GM19025 (cell line): ENCODE results near the gene COL25A1.

Source experiments
- ATAC-seq: cut with Tn5 transposase; IDR thresholded peaks from one replicate; pipeline ENCODE4 v1.9.1; 2021; ENCODE audit warnings: mild to moderate bottlenecking, low read depth, moderate library complexity; ENCODE audit not compliant: unreplicated experiment

Gene COL25A1

GRCh38 chr4:109302361-109303139 lies at the start of gene COL25A1:
Gene COL25A1 (minus strand): TSS chr4:109302658.
- ATAC-seq = no peak

DNA sequence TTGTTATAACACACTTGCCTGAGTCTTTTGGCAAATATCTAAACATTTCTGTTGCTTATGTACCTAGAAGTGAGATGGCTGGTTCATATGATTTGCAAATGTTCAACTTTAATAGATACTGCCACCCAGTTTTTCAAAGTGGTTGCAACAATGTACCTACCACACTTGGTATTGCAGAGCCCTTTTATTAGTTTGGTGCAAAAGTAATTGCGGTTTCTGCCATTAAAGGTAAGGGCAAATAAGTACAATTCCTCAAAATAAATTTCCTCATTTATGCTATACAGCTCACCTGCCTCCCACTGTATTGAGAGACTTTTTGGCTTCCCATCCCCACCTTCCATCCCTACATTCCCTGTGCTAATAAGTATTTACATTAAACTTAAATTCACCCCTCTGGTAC lies 47.7 kb upstream of the COL25A1 start:
- ATAC-seq = no peak

GRCh38 chr4:109334129-109335105 lies 32.0 kb upstream of the COL25A1 start:
- no peak for ATAC-seq

GRCh38 chr4:109332926-109333464 lies 30.5 kb upstream of the COL25A1 start:
- no peak for ATAC-seq

GRCh38 chr4:109327641-109328040 lies 25.2 kb upstream of the COL25A1 start:
- ATAC-seq = no peak

GRCh38 chr4:109325698-109326097 lies 23.2 kb upstream of the COL25A1 start:
- no peak for ATAC-seq

- no peak for ATAC-seq
These were observed 20.9 kb upstream of the COL25A1 start for GRCh38 chr4:109323348-109323747.

DNA sequence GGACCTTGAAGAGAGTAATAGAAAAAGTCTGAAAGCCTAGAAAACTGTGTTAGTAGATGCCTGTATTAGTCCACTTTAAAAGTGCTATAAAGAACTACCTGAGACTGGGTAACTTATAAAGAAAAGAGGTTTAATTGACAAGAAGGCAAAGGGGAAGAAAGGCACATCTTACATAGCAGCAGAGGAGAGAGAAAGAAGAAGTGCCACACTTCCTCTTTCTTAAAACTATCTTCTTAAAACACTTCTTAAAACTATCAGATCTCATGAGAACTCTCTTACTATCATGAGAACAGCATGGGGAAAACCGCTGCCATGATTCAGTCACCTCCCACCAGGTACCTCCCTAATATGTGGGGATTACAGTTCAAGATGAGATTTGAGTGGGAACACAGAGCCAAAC lies 18.8 kb upstream of the COL25A1 start:
- no peak for ATAC-seq

GRCh38 chr4:109319684-109320083 lies 17.2 kb upstream of the COL25A1 start:
- no peak for ATAC-seq

DNA sequence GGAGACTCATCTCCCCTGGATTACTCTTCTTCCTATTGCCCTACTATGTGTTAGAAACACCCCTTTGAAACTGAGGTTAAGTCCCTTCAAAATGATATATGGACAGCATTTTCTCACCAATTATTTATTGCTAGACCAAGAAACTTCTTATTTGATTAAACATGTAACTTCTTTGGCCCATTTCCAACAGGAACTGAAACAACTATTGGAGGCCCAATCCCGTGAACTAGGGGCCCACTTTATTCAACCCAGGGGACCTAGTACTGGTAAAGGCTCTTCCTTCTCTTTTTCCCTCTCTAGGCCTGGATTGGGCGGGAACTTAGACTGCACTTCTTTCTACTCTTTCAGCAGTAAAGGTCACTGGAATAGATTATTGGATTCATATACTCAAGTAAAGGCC lies 16.7 kb upstream of the COL25A1 start:
- no peak for ATAC-seq

DNA sequence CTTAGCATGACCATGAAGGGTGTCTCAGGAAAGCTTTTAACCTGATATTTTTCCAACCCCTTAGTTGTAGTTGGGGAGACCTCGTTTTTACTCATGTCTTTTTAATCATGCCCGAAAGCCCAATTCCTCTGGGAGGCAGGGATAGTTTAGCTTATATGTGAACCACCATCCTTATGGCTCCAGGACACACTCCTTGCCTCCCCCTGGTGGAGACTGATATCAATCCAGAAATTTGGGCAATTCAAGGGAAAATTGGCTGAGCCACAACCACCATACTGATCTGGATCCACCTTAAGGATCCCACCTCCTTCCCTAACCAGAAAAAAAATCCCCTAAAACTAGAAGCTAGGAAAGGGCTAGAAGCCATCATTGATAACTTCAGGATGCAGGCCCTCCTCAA lies 13.4 kb upstream of the COL25A1 start:
- ATAC-seq = no peak

- no peak for ATAC-seq
These were observed 12.9 kb upstream of the COL25A1 start for GRCh38 chr4:109315341-109315740.

DNA sequence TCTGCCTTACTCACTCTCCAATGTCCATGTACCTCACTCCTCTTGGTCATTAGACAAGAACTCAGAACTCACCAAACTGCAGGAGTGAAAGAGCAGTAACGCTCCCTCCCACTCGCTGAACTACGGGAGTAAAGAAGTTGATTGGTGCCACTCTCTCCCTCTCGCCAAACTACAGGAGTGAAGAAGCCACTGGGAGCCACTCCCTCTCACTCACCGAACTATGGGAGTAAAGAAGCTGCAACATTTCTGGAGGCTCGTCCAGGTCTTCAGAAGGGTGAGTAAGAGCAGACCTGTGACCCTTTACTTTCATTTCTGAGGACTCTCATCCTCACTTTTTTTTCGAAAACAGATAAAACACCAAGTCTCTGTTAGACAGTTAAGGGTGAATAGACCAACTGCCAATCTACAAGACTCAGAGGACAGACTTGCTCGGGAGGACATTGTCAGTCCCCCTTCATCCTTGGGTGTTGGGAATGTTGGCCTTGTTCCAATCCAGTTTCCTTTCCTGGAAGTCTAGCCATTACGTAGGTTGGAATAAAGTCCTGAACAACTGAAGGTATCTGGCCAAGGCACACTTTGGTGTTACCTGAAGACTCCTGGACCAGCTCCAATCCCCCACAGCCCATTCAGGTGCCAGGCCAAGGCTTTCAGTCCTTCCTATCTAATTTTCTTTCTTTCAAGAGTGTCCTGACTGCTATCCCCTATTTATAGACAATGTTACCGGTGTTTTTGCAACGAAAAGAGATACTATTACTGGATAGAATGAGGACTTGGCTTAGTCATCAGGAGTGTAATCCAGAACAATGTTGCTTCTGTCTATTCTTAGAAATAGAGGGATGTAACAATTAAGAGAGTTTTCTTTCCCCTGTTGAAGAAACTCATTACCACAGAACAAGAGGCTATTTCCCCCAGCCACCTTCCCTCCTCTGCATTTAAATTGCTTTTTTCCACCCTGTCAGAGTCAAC lies 11.0 kb upstream of the COL25A1 start:
- no peak for ATAC-seq

- no peak for ATAC-seq
These were observed 660 bp upstream of the COL25A1 start for GRCh38 chr4:109303140-109303496.

DNA sequence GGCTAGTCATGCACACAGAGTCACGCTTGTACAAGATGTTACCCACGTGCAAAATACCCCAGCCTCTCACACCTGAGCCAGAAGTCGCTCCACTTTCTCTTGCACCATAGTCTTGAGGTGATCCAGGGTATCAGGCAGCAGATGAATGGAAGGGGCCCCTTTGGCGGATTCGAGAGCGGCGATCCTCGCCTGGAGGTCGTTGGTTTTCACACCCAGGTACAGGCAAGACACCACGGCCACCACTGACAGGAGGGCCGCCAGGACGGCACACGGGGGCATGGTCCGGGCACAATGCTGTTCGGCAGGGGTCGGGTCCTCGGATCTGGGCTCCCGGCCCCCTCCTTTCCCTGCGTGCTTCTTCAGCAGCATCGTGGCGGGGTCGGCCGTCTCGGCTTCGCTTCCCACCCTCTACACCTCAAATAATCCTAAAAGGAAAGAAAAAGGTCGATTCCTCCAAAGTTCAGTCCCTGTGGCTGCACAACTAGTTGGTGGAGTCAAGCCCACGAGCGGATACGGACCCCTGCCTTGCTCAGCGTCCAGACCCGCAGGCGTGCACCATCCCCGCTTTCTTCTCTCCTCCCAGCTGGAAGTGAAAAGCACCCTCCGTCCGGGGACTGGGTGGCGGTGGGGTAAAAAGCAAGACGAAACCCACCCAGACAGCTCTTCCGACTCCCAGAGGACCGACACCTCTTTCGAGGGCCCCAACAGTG lies 652 bp downstream of the COL25A1 start:
- ATAC-seq = no peak

DNA sequence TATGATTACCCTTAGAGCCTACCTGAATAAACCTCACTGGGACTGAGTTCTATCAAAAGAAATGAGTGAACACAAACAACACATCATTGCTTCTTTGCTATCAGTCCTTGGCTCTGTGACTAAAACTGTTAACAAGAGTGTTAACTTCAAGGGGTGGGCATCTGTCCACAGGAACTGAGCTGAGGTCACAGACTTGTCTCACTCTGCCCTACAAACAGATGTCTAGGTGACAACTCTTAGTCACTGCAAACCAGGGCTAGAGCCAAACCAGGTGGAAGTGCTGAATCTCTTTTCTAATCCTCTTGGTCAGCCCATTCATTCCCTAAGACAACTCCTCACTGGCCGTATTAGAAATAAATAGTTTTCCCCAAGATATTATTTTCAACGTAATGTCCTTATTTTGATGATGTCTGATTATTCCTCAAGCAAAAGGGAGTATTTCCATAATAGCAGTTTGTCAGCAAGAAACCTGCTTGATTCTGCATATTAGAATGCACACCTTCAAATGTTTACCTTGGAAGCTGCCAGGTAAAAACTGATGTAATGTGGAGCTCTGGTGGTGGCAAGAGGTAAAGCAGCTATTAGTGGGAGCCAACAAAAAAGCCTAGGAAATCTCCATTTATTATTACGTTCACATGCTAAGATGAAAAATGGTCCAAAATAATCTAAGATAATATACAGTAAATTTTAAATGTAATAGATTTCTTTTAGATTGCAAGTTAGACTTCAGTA lies 4.0 kb downstream of the COL25A1 start:
- no peak for ATAC-seq

DNA sequence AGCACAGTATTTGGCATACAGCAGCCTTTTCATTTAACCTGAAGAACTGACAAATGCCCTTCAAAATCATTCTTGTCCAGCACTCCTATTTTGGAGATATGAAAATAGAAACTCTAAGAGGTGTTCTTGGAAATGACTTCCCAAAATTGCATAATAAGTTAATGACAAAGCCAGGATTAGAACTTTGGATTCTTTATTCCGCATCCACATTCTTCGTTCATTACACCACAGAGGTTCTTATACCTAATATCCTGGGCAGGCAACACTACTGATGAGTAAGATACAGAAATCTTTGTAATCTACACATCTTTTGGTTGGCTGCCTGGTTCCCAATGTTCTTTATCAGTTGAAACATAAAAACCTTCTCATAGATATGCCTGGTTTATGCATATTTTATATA lies 5.9 kb downstream of the COL25A1 start:
- no peak for ATAC-seq

DNA sequence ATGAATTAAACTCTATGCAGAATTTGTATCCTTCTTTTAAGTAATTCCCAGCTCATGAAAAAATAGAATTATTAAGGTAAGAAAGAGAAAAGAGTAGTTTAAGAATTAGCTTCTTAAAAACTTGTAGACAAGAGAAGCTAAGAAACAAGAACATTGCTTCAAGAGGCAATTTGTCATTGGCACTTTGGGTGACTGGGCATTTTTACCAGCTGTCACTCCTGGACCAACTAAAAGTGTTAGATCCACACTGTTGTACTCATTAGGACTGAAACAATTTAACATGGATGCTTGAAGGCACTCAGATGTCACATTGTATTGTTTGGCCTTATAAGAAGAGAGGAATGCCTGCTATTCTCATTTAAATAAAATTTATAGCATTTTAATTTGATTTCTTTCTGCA lies 7.4 kb downstream of the COL25A1 start:
- ATAC-seq = no peak

DNA sequence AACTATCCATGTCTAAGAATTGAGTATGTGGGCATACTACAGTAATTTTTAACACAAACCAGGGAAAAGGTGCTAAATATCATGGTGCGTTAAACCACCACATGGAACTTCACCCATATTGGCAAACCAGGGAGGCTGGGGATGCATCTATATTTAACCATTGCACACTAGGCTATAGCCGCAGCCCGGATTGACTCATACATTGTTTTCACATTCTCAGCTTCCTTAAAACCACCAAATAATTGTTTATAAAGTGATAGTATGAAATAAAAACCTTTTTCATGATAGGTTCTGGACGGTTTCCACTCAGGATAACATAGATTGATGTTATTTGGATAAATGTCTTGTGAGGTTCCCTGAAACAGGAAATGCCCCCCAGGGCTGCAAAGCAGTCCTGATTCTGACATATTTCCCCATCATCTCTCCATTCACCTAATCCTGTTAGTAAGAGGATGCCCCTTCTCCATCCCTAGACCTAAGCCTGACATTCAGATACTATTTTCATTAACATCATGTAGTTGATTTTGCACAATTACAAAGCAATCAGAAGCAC lies 7.9 kb downstream of the COL25A1 start:
- ATAC-seq = no peak
